Measurements from ENCODE around the gene BABAM1. TPM values are rescaled to one million over a fixed set of nuclear protein-coding genes. Genes with fewer than 3 reads are reported as not detected.

BABAM1 gene
- total RNA-seq, 1 donor from 2014 or later: 92.2 TPM

DNA sequence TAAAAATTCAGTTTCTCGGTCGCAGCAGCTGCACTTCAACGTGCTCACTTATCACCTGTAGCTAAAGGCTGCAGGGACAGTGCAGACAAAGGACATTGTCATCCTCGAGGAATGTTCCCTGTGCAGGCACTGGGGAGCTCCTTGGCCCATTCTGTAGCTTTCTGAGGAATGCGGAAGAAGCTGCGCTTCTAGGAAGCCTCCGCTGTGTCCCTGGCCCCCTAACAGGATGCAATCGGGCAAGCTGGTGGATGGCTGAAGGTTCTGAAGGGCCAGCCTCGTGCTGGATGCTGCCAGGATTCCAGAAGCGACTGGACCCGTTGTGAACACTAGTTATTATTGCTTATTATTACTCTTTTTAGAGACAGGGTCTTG, 59.3 kb downstream of the BABAM1 start:
- H3K9me3 Mint-ChIP-seq: no peaks in the 10 kb centered on the region
- TF ChIP-seq, protein P1, sequence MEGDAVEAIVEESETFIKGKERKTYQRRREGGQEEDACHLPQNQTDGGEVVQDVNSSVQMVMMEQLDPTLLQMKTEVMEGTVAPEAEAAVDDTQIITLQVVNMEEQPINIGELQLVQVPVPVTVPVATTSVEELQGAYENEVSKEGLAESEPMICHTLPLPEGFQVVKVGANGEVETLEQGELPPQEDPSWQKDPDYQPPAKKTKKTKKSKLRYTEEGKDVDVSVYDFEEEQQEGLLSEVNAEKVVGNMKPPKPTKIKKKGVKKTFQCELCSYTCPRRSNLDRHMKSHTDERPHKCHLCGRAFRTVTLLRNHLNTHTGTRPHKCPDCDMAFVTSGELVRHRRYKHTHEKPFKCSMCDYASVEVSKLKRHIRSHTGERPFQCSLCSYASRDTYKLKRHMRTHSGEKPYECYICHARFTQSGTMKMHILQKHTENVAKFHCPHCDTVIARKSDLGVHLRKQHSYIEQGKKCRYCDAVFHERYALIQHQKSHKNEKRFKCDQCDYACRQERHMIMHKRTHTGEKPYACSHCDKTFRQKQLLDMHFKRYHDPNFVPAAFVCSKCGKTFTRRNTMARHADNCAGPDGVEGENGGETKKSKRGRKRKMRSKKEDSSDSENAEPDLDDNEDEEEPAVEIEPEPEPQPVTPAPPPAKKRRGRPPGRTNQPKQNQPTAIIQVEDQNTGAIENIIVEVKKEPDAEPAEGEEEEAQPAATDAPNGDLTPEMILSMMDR (IDR thresholded peaks at IDR 0.05; ENCODE audit: unreplicated experiment): no peak
- peaks cover 6% of the 10 kb centered on the region for H3K36me3 Mint-ChIP-seq
- peaks cover 11% of the 10 kb centered on the region for H3K4me1 Mint-ChIP-seq
- peak overlapping the region; percentile 37 for H3K4me3 Mint-ChIP-seq
- peak overlapping the region; percentile 43 for H3K27ac Mint-ChIP-seq
- DNase-seq (ENCODE audit: low spot score in 2 of 2, unreplicated experiment in 2 of 2): no peak
- peaks cover 14% of the 10 kb centered on the region for H3K27me3 Mint-ChIP-seq (ENCODE audit: low read depth)

DNA sequence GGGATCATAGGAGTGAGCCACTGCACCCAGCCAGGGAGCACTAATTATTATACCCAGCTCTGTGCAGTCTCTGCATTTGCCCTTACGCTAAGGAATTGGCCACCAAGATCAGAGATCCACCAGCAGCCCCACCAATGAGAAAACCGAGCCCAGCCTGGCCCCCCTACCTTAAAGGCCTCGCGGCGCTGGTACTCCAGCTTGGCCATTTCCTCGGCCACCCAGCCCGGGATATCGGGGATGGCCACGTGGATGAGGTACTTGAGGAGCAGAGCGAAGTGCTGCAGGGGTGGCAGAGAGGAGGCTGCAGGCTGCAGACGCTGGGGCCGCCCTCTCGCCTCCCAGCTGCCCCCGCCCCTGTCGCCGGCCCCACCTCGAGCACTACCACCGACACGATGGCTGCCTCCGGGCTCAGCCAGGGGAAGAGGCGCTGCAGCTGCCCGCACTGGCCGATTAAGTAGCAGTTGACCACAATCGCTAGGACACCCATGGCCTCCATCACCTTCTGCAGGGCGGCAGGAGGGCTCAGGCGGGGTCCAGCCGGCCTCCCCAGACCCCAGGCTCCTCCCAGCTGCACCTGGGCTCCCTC, 59.9 kb downstream of the BABAM1 start:
- H3K27me3 Mint-ChIP-seq (ENCODE audit: low read depth): peaks cover 14% of the 10 kb centered on the region
- peak overlapping the region; percentile 96 for H3K27ac Mint-ChIP-seq
- TF ChIP-seq, protein P1 (IDR thresholded peaks at IDR 0.05; ENCODE audit: unreplicated experiment): no peak
- peak overlapping the region; percentile 84 for H3K4me3 Mint-ChIP-seq
- DNase-seq (ENCODE audit: low spot score in 2 of 2, unreplicated experiment in 2 of 2): no peak
- peaks cover 6% of the 10 kb centered on the region for H3K36me3 Mint-ChIP-seq
- H3K4me1 Mint-ChIP-seq: peaks cover 11% of the 10 kb centered on the region
- no peaks in the 10 kb centered on the region for H3K9me3 Mint-ChIP-seq

GRCh38 chr19:17327654-17328516, 60.6 kb downstream of the BABAM1 start:
- peak overlapping the region; percentile 84 for H3K4me3 Mint-ChIP-seq
- peaks cover 11% of the 10 kb centered on the region for H3K4me1 Mint-ChIP-seq
- H3K27ac Mint-ChIP-seq: peak overlapping the region; percentile 96
- no peaks in the 10 kb centered on the region for H3K9me3 Mint-ChIP-seq
- TF ChIP-seq, protein P1 (IDR thresholded peaks at IDR 0.05; ENCODE audit: unreplicated experiment): peak; percentile 67
- peaks cover 9% of the 10 kb centered on the region for H3K36me3 Mint-ChIP-seq
- peaks cover 14% of the 10 kb centered on the region for H3K27me3 Mint-ChIP-seq (ENCODE audit: low read depth)
- peak; percentile 71 to 85 for DNase-seq (ENCODE audit: low spot score in 2 of 2, unreplicated experiment in 2 of 2)

Other genes starting within 250 kb of the BABAM1 start
- gene CPAMD8, start 240.6 kb upstream of the BABAM1 start, total RNA-seq: 38.8 to 43.0 TPM (median 40.9 TPM) in 3 replicates
- gene HAUS8, start 192.0 kb upstream of the BABAM1 start, total RNA-seq: 11.9 to 14.7 TPM (median 13.3 TPM) in 3 replicates
- 86.0 to 90.8 TPM (median 87.7 TPM) in 3 replicates for gene MYO9B, start 191.7 kb upstream of the BABAM1 start, total RNA-seq
- 24.4 to 26.0 TPM (median 25.8 TPM) in 3 replicates for gene USE1, start 52.1 kb upstream of the BABAM1 start, total RNA-seq
- gene OCEL1, start 41.2 kb upstream of the BABAM1 start, total RNA-seq: 14.3 to 19.2 TPM (median 16.2 TPM) in 3 replicates
- gene NR2F6, start 21.5 kb upstream of the BABAM1 start, total RNA-seq: 59.1 to 61.8 TPM (median 61.2 TPM) in 3 replicates
- gene USHBP1, start 2.7 kb upstream of the BABAM1 start, total RNA-seq: 0.45 TPM in 1 of 3 replicates, not detected in the others
- gene ANKLE1, start 14.5 kb downstream of the BABAM1 start, total RNA-seq: 3.6 to 4.1 TPM (median 3.7 TPM) in 3 replicates
- gene ABHD8, start 36.0 kb downstream of the BABAM1 start, total RNA-seq: 25.4 to 26.4 TPM (median 26.1 TPM) in 3 replicates
- gene MRPL34, start 38.4 kb downstream of the BABAM1 start, total RNA-seq: 47.7 to 51.0 TPM (median 50.1 TPM) in 3 replicates
- gene DDA1, start 42.1 kb downstream of the BABAM1 start, total RNA-seq: 37.3 to 39.6 TPM (median 38.3 TPM) in 3 replicates
- 42.1 to 43.7 TPM (median 43.5 TPM) in 3 replicates for gene ANO8, start 67.4 kb downstream of the BABAM1 start, total RNA-seq
- 42.5 to 47.0 TPM (median 45.0 TPM) in 3 replicates for gene GTPBP3, start 70.1 kb downstream of the BABAM1 start, total RNA-seq
- gene PLVAP, start 109.9 kb downstream of the BABAM1 start, total RNA-seq: 0.93 to 1.1 TPM (median 0.94 TPM) in 3 replicates
- gene CCDC194, start 126.8 kb downstream of the BABAM1 start, total RNA-seq: 8.7 to 11.9 TPM (median 10.9 TPM) in 3 replicates
- 326 to 362 TPM (median 360 TPM) in 3 replicates for gene BST2, start 138.2 kb downstream of the BABAM1 start, total RNA-seq
- 53.5 to 57.2 TPM (median 54.5 TPM) in 3 replicates for gene MVB12A, start 152.6 kb downstream of the BABAM1 start, total RNA-seq
- gene TMEM221, start 181.2 kb downstream of the BABAM1 start, total RNA-seq: 4.8 to 6.0 TPM (median 5.1 TPM) in 3 replicates
- not detected in 3 replicates for gene NXNL1, start 193.5 kb downstream of the BABAM1 start, total RNA-seq
- gene SLC27A1, start 203.1 kb downstream of the BABAM1 start, total RNA-seq: 25.1 to 27.5 TPM (median 26.0 TPM) in 3 replicates
- gene PGLS, start 244.2 kb downstream of the BABAM1 start, total RNA-seq: 100.0 to 106 TPM (median 104 TPM) in 3 replicates